Measurements from ENCODE around the gene ITGB2.

GRCh38 chr21:44903689-44904088, 17.0 kb downstream of the ITGB2 start:
- TF ChIP-seq POLR2A (IDR thresholded peaks at IDR 0.05) = no peak
- no peak for TF ChIP-seq POLR2AphosphoS5 (IDR thresholded peaks at IDR 0.05)
- TF ChIP-seq CTCF (IDR thresholded peaks at IDR 0.05) = no peak
